GM18951 (cell line): ENCODE results near the gene FYB1.
"Not testable (repeated sequence)": the region's sequence is repeated elsewhere in the genome, so short reads cannot be mapped to it uniquely, and the experiment has no call there.

ENCODE experiments used
- POLR2A ChIP-seq: IDR thresholded peaks from 4 replicates; pipeline ENCODE4 v1.6.1; 2011; ENCODE audit warnings: mild to moderate bottlenecking; ENCODE audit not compliant: insufficient read length, insufficient read depth; ENCODE audit errors: extremely low read depth
- in situ Hi-C: fragments of 300-500 bp; cut with MboI; formaldehyde crosslinking; loops from one replicate; pipeline ENCODE4 v1.12.0; 2022; ENCODE audit warnings: low sequenced_read_pairs, mixed read lengths, inconsistent platforms; ENCODE audit not compliant: unreplicated experiment

The FYB1 gene

GRCh38 chr5:39194466-39195136 is 24.8 kb downstream of the FYB1 start:
- TF ChIP-seq POLR2A = no peak
- in situ Hi-C loops = no loop called here

GRCh38 chr5:39193553-39194465 is 25.6 kb downstream of the FYB1 start:
- in situ Hi-C loops = no loop called here
- no peak for TF ChIP-seq POLR2A

- TF ChIP-seq POLR2A = no peak
- in situ Hi-C loops = no loop called here
Observed at GRCh38 chr5:39192450-39193160, 26.8 kb downstream of the FYB1 start.

GRCh38 chr5:39191216-39191615 is 28.1 kb downstream of the FYB1 start:
- in situ Hi-C loops = no loop called here
- TF ChIP-seq POLR2A = no peak

GRCh38 chr5:39190311-39191102 is 28.9 kb downstream of the FYB1 start:
- no peak for TF ChIP-seq POLR2A
- in situ Hi-C loops = no loop called here

- no peak for TF ChIP-seq POLR2A
- in situ Hi-C loops = no loop called here
Observed at GRCh38 chr5:39189292-39189955, 29.9 kb downstream of the FYB1 start.

GRCh38 chr5:39187831-39188731 is 31.3 kb downstream of the FYB1 start:
- no peak for TF ChIP-seq POLR2A
- in situ Hi-C loops = no loop called here

- in situ Hi-C loops = no loop called here
- TF ChIP-seq POLR2A = no peak
Observed at GRCh38 chr5:39186722-39187539, 32.4 kb downstream of the FYB1 start.

- no peak for TF ChIP-seq POLR2A
- in situ Hi-C loops = no loop called here
Observed at GRCh38 chr5:39186289-39186688, 33.1 kb downstream of the FYB1 start.

GRCh38 chr5:39185761-39186160 is 33.6 kb downstream of the FYB1 start:
- in situ Hi-C loops = no loop called here
- TF ChIP-seq POLR2A = no peak

- in situ Hi-C loops = not testable (repeated sequence)
Observed at GRCh38 chr5:39179561-39179960, 39.8 kb downstream of the FYB1 start.
